ENCODE results near the gene SPOCD1.
"Not testable (repeated sequence)": the region's sequence is repeated elsewhere in the genome, so short reads cannot be mapped to it uniquely, and the experiment has no call there.

The SPOCD1 gene

GRCh38 chr1:31828926-31829690 is 13.3 kb upstream of the SPOCD1 start:
- DNase-seq = no peak

GRCh38 chr1:31828341-31828740 is 12.5 kb upstream of the SPOCD1 start:
- no peak for DNase-seq

GRCh38 chr1:31823780-31824179 is 8.0 kb upstream of the SPOCD1 start:
- no peak for DNase-seq

- DNase-seq = no peak
These were observed 6.9 kb upstream of the SPOCD1 start for GRCh38 chr1:31822766-31823165.

- DNase-seq = not testable (repeated sequence)
These were observed 4.4 kb upstream of the SPOCD1 start for GRCh38 chr1:31820196-31820595.

- DNase-seq = no peak
These were observed 2.4 kb upstream of the SPOCD1 start for GRCh38 chr1:31818206-31818605.

- DNase-seq = not testable (repeated sequence)
These were observed 1.1 kb upstream of the SPOCD1 start for GRCh38 chr1:31816947-31817346.

GRCh38 chr1:31816501-31816900 is 679 bp upstream of the SPOCD1 start:
- DNase-seq = not testable (repeated sequence)

- DNase-seq = no peak
These were observed 546 bp downstream of the SPOCD1 start for GRCh38 chr1:31815307-31815645.

GRCh38 chr1:31814631-31815306 is 1.1 kb downstream of the SPOCD1 start:
- no peak for DNase-seq

GRCh38 chr1:31814041-31814511 is 1.7 kb downstream of the SPOCD1 start:
- DNase-seq = no peak

GRCh38 chr1:31812158-31812829 is 3.5 kb downstream of the SPOCD1 start:
- no peak for DNase-seq

- peak; percentile 73 for DNase-seq
These were observed 4.2 kb downstream of the SPOCD1 start for GRCh38 chr1:31811605-31812004.

- no peak for DNase-seq
These were observed 6.1 kb downstream of the SPOCD1 start for GRCh38 chr1:31809698-31810097.

- DNase-seq = no peak
These were observed 8.4 kb downstream of the SPOCD1 start for GRCh38 chr1:31807273-31808048.

GRCh38 chr1:31805318-31805717 is 10.5 kb downstream of the SPOCD1 start:
- no peak for DNase-seq

- no peak for DNase-seq
These were observed 11.7 kb downstream of the SPOCD1 start for GRCh38 chr1:31804098-31804497.

- no peak for DNase-seq
These were observed 12.2 kb downstream of the SPOCD1 start for GRCh38 chr1:31803610-31804009.

- DNase-seq = no peak
These were observed 13.4 kb downstream of the SPOCD1 start for GRCh38 chr1:31802190-31803150.

- DNase-seq = no peak
These were observed 14.4 kb downstream of the SPOCD1 start for GRCh38 chr1:31801458-31801857.

GRCh38 chr1:31800674-31800967 is 15.2 kb downstream of the SPOCD1 start:
- no peak for DNase-seq

All from fibroblast of skin of right biceps (primary cell).